ENCODE results near the gene FTO. TPM values are rescaled to one million over a fixed set of nuclear protein-coding genes. Genes with fewer than 3 reads are reported as not detected.

The FTO gene
- total and polyA plus RNA-seq, 2 of the 13 experiments (the other 11 are each of a cell fraction or from before 2014, with no cell fraction given) = 41.6 to 55.8 TPM

DNA sequence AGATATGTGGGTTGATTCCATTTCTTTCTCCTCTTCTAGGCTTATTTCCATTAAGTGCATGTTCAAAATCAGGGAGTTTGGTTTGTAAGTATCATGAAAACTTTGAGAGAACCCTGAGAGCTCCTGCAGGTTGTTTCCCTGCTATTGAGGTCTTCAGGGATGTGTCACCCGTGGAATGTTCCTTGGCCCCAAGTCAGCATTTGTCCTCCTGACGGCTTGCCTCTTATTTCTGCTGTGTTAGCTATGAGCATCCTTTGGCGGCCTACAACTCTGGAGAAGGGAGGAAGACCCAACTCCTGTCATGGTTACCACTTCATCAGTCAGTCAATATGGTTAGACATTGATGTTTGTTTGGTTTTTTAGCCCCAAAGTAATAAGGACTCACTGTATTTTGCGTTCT, 180.8 kb downstream of the FTO start (continued):
- TF ChIP-seq U2AF2 (IDR thresholded peaks at IDR 0.05; ENCODE audit: low read depth, low read length) (no peak), PAWR (CRISPR knock-in tag; IDR thresholded peaks at IDR 0.05; ENCODE audit: borderline replicate concordance) (no peak), KLF15 (CRISPR knock-in tag; IDR thresholded peaks at IDR 0.05; ENCODE audit: borderline replicate concordance) (no peak), REL (CRISPR knock-in tag; conservative IDR thresholded peaks at IDR 0.05) (no peak)
- TF ChIP-seq, protein P1, sequence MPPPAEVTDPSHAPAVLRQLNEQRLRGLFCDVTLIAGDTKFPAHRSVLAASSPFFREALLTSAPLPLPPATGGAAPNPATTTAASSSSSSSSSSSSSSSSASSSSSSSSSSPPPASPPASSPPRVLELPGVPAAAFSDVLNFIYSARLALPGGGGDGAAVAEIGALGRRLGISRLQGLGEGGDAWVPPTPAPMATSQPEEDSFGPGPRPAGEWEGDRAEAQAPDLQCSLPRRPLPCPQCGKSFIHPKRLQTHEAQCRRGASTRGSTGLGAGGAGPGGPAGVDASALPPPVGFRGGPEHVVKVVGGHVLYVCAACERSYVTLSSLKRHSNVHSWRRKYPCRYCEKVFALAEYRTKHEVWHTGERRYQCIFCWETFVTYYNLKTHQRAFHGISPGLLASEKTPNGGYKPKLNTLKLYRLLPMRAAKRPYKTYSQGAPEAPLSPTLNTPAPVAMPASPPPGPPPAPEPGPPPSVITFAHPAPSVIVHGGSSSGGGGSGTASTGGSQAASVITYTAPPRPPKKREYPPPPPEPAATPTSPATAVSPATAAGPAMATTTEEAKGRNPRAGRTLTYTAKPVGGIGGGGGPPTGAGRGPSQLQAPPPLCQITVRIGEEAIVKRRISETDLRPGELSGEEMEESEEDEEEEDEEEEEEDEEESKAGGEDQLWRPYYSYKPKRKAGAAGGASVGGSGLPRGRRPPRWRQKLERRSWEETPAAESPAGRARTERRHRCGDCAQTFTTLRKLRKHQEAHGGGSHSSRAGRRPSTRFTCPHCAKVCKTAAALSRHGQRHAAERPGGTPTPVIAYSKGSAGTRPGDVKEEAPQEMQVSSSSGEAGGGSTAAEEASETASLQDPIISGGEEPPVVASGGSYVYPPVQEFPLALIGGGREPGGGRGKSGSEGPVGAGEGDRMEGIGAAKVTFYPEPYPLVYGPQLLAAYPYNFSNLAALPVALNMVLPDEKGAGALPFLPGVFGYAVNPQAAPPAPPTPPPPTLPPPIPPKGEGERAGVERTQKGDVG (CRISPR knock-in tag; IDR thresholded peaks at IDR 0.05; ENCODE audit: borderline replicate concordance) = no peak

DNA sequence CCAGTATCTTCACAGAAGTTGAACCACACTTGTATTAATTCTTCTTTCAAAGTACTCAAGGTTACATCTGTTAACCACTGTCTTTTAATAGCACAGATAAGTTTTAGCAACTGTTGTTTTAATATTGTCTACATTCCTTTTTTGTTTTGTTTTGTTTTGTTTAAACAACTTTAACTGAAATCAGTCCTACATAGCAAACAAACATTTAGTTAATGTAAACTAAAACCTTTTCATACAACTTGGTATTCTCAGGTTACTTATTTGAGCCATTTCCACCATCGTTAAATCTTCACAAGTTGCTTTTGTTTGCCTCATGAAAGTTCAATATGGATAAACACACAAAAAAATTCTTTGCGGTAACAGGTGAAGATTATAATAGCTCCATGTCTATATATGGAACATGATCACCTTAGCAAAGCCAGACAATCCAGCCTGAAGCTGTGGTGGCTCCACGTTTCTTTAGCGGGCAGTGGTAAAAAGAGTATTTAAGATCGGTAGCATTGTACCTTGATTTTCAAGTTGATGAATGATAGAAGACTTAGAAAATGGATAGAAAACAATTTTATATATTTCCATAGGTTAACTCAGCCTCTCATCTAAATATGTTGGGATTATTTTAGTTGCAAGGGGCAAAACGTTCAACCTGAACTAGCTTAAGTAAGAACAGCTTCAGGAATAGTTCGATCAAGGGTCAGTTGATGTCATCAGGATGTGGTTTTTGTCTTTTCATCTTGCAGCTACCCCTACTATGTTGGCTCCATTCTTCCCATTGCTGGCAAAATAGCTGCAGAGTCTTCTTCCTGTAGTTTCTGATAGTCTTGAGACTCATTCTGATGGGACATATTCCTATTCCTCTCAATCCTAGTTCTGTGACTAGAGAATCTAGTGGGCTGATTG, 182.8 kb downstream of the FTO start:
- H3K4me2 ChIP-seq (ENCODE audit: low read depth, low read length) = no peak overlapping the region
- WGBS (ENCODE audit: low lambda C conversion rate) = 93% methylated on average over 7 of the region's 7 CpGs
- TF ChIP-seq ZNF703 (CRISPR knock-in tag; IDR thresholded peaks at IDR 0.05; ENCODE audit: borderline replicate concordance) (no peak), ZNF329 (CRISPR knock-in tag; IDR thresholded peaks at IDR 0.05; ENCODE audit: low read depth) (peak; percentile 99), KLF13 (CRISPR knock-in tag; IDR thresholded peaks at IDR 0.05) (no peak)
- ATAC-seq = no peak
- ChIA-PET POLR2A (no interaction called here), CTCF (ENCODE audit: low intra/inter-chr PET ratio, low total read pairs) (no interaction called here)
- no peaks in the 10 kb centered on the region for H3K27me3 ChIP-seq (ENCODE audit: control insufficient read depth in 1 of 2, insufficient read depth in 2 of 2, low read length in 2 of 2)
- H3K27ac ChIP-seq (ENCODE audit: extremely low read length, insufficient read depth, low read length) = no peak overlapping the region
- H3K4me3 ChIP-seq (replicated peaks in 1 of 3; ENCODE audit: insufficient read depth in 1 of 3, low read depth in 2 of 3, low read length in 3 of 3) = no peak overlapping the region
- in situ Hi-C loops (cut with HindIII; ENCODE audit: extremely low pct_ligation_motif_present, low pct_unique_long_range_greater_than_20kb) = no loop called here
- FAIRE-seq = peak; percentile 56
- H3K79me2 ChIP-seq (ENCODE audit: insufficient read depth, low read length) = no peaks in the 10 kb centered on the region
- H3K9ac ChIP-seq (ENCODE audit: insufficient read depth, low read depth, low read length) = no peak overlapping the region
- no peak for DNase-seq (ENCODE audit: low spot score)
- intact Hi-C loops (cut with micrococcal nuclease; ENCODE audit: unreplicated experiment) = loop anchor here (10.0 kb wide), 1 partner anchor 332 kb away; no protein-coding TSS in a partner anchor
- H4K20me1 ChIP-seq (ENCODE audit: insufficient read depth, low read length) = no peaks in the 10 kb centered on the region
- BruUV-seq (replicated peaks) = no TSS peak
- H3K4me1 ChIP-seq (ENCODE audit: insufficient read depth, low read length) = peaks cover 22% of the 10 kb centered on the region
- no peak overlapping the region for H2AFZ ChIP-seq (ENCODE audit: low read length)
- peaks cover 5 to 12% of the 10 kb centered on the region in 2 experiments; a peak in 4 of 5 replicates for H3K36me3 ChIP-seq (replicated peaks in 1 of 2; ENCODE audit: control insufficient read depth in 1 of 2, insufficient read depth in 2 of 2, low read length in 2 of 2)
- no peaks in the 10 kb centered on the region for H3K9me3 ChIP-seq (ENCODE audit: low read length)
